ENCODE measurements around the gene PCBP3.
"Not testable (repeated sequence)": the region's sequence is repeated elsewhere in the genome, so short reads cannot be mapped to it uniquely, and the experiment has no call there.

PCBP3 gene

GRCh38 chr21:45832741-45833235 lies 189.3 kb downstream of the PCBP3 start:
- not testable (repeated sequence) for FAIRE-seq; DNase-seq (ENCODE audit: extremely low spot score, insufficient read length, low read depth)

GRCh38 chr21:45833414-45833813 lies 189.9 kb downstream of the PCBP3 start:
- FAIRE-seq (no peak), DNase-seq (ENCODE audit: extremely low spot score, insufficient read length, low read depth) (no peak)

- DNase-seq (ENCODE audit: extremely low spot score, insufficient read length, low read depth), result no peak
- FAIRE-seq, result no peak
These were observed 190.6 kb downstream of the PCBP3 start for GRCh38 chr21:45834026-45834715.

GRCh38 chr21:45834821-45835293 lies 191.3 kb downstream of the PCBP3 start:
- no peak for FAIRE-seq
- DNase-seq (ENCODE audit: extremely low spot score, insufficient read length, low read depth), result no peak

GRCh38 chr21:45835301-45836267 lies 192.1 kb downstream of the PCBP3 start:
- FAIRE-seq (no peak), DNase-seq (ENCODE audit: extremely low spot score, insufficient read length, low read depth) (no peak)

GRCh38 chr21:45836268-45836655 lies 192.7 kb downstream of the PCBP3 start:
- no peak for DNase-seq (ENCODE audit: extremely low spot score, insufficient read length, low read depth)
- no peak for FAIRE-seq

GRCh38 chr21:45836694-45837670 lies 193.5 kb downstream of the PCBP3 start:
- FAIRE-seq (no peak), DNase-seq (ENCODE audit: extremely low spot score, insufficient read length, low read depth) (no peak)

- FAIRE-seq, result no peak
These were observed 194.4 kb downstream of the PCBP3 start for GRCh38 chr21:45837936-45838335.

GRCh38 chr21:45838634-45839033 lies 195.1 kb downstream of the PCBP3 start:
- DNase-seq (ENCODE audit: extremely low spot score, insufficient read length, low read depth), result no peak
- no peak for FAIRE-seq

More at GRCh38 chr21:45837936-45838335, 194.4 kb downstream of the PCBP3 start:
- DNase-seq (ENCODE audit: extremely low spot score, insufficient read length, low read depth), result no peak

- FAIRE-seq, result no peak
- no peak for DNase-seq (ENCODE audit: extremely low spot score, insufficient read length, low read depth)
These were observed 195.7 kb downstream of the PCBP3 start for GRCh38 chr21:45839274-45839673.

GRCh38 chr21:45841033-45841432 lies 197.5 kb downstream of the PCBP3 start:
- DNase-seq (ENCODE audit: extremely low spot score, insufficient read length, low read depth) (no peak), FAIRE-seq (no peak)

GRCh38 chr21:45843426-45843825 lies 199.9 kb downstream of the PCBP3 start:
- DNase-seq (ENCODE audit: extremely low spot score, insufficient read length, low read depth), result no peak
- FAIRE-seq, result no peak

- DNase-seq (ENCODE audit: extremely low spot score, insufficient read length, low read depth) (no peak), FAIRE-seq (no peak)
These were observed 200.7 kb downstream of the PCBP3 start for GRCh38 chr21:45844181-45844580.

GRCh38 chr21:45845063-45845769 lies 201.7 kb downstream of the PCBP3 start:
- peak; percentile 9 for FAIRE-seq
- no peak for DNase-seq (ENCODE audit: extremely low spot score, insufficient read length, low read depth)

- no peak for FAIRE-seq
- DNase-seq (ENCODE audit: extremely low spot score, insufficient read length, low read depth), result no peak
These were observed 202.2 kb downstream of the PCBP3 start for GRCh38 chr21:45845770-45846090.

- no peak for DNase-seq (ENCODE audit: extremely low spot score, insufficient read length, low read depth)
- FAIRE-seq, result peak; percentile 67
These were observed 203.0 kb downstream of the PCBP3 start for GRCh38 chr21:45846373-45847160.

GRCh38 chr21:45847870-45848269 lies 204.3 kb downstream of the PCBP3 start:
- no peak for FAIRE-seq
- DNase-seq (ENCODE audit: extremely low spot score, insufficient read length, low read depth), result no peak

- FAIRE-seq (no peak), DNase-seq (ENCODE audit: extremely low spot score, insufficient read length, low read depth) (no peak)
These were observed 204.8 kb downstream of the PCBP3 start for GRCh38 chr21:45848331-45848730.

Data from GM18507 (cell line).